T-helper 2 cell (primary cell): Measurements from ENCODE around the gene EBF3.

Experiments
- DNase-seq, 5 experiments: peaks; one replicate each; pipeline versions ENCODE4 v3.0.0 to v3.0.0-alpha.2; 2012 to 2022

EBF3 gene

DNA sequence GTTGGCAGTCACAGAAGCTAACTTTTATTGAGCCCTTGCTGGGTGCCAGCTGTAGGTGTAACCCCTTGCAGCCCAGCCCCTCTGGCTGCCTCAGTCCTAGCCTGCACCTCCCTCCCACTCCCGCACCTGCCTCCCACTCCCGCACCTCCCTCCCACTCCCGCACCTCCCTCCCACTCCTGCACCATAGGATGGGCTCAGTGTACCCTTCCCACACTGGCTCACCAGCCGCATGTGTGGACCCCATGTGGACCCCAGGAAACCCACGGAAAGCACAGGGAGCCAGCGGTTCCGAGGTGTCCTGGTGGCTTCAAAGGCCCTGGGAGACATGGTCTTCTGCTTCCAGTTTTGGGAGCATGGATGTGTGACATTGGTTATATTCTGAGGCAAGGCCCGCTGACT is 132.9 kb downstream of the EBF3 start:
- DNase-seq: no peak

DNA sequence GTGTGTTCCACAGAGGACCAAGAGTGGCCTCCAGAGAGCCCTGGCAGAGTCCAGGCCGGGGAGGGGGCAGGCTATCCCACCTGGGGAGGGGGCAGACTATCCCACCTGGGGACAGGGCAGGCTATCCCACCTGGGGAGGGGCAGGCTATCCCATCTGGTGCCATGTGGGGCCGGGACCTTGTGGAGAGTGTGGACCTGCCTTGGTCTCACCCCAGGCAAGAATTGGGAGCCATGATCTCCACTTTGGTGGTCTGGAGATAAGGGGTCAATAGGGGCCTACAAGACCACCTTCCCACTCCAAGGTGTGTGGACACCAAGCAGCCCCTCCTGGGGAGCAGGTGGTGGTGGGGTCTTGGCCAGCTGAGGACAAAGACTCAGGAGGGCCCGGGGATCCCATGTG is 138.2 kb downstream of the EBF3 start:
- DNase-seq: no peak

DNA sequence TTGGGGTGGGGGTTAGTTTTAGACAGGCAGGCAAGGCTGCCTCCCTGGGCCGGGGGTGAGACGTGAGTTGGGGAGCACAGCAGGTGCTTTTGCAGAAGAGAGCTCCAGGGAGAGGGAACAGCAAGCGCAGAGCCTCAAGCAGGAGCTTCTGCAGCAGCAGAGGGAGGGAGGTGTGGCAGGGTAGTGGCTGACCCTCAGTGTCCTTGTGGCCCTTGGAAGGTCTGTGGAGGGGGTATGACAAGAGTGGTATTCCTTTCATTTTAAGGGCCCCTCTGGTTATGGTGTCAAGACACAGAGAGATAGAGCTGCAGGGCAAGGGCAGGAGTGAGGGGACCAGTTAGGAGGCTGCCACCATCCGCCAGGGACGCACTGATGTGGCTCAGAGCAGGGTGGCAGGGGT is 138.9 kb downstream of the EBF3 start:
- no peak for DNase-seq

DNA sequence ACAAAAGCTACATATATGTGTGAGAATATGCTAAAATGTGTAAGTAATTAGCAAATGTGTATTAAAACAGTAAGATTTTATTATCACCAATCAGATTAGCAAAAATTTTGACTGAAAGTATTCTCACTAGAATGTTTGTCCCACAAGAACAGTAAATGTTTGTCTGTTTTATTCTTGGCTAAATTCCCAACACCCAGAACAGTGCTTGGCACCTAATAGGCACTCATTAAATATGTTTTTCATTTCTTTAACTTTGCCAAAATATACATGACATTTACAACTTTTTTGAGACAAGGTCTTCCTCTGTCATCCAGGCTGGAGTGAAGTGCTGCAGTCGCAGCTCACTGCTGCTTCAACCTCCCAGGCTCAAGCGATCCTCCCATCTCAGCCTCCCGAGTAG is 143.6 kb downstream of the EBF3 start:
- no peak for DNase-seq

DNA sequence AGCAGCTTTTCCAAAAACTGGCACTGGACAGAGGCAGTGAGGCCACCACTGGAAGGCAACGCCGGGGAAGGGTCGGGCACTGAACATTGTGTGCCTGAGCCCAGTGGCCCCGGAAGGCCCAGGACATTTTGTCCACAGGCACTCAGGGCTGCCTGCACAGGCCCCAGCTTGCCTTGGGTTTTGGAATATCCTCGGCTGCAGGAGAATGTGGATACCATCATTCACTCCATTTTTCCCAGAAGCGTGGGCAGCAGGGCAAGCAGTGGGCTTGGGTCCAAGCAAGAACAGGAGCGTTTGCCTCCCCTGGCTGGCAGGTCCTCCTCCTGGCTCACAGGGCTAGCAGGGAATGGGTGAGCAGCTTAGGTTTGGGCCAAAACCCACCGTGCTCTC is 147.4 kb downstream of the EBF3 start:
- no peak for DNase-seq

DNA sequence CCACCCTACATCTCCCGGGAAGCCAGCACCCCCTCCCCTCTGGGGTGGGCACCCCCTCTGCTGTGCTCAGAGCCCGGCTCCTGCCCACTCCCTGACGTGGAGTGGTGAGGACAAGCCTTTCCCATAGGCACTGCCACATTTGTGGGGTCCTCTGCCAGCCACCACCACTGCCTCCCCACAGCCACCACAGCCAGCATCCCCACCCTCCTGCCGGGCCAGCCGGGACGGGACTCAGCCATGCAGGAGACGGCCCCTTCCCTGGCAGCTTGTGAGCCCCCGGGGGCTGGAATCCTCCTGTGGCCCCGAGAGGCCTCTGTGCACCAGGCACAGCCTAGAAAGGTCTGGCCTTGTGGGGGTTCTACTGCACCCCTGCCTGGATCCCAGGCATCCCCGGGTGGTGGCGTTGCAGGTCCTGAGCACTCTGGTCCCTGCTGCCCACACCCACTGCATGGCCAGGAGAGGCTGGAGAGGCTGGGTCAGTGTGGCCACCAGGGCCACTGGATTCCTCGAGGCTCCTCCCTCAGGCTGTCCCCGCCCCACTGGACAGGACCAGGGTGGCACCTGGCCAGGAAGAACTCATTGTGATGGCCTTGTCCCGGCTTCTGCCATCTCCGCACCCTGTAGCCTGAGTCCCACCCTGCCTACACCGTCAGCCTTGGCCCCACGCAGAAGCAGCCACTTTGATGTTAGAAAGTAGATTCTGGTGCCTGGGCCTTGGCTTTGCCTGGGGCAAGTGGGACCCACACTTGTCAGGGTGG is 148.0 kb downstream of the EBF3 start:
- DNase-seq: no peak

DNA sequence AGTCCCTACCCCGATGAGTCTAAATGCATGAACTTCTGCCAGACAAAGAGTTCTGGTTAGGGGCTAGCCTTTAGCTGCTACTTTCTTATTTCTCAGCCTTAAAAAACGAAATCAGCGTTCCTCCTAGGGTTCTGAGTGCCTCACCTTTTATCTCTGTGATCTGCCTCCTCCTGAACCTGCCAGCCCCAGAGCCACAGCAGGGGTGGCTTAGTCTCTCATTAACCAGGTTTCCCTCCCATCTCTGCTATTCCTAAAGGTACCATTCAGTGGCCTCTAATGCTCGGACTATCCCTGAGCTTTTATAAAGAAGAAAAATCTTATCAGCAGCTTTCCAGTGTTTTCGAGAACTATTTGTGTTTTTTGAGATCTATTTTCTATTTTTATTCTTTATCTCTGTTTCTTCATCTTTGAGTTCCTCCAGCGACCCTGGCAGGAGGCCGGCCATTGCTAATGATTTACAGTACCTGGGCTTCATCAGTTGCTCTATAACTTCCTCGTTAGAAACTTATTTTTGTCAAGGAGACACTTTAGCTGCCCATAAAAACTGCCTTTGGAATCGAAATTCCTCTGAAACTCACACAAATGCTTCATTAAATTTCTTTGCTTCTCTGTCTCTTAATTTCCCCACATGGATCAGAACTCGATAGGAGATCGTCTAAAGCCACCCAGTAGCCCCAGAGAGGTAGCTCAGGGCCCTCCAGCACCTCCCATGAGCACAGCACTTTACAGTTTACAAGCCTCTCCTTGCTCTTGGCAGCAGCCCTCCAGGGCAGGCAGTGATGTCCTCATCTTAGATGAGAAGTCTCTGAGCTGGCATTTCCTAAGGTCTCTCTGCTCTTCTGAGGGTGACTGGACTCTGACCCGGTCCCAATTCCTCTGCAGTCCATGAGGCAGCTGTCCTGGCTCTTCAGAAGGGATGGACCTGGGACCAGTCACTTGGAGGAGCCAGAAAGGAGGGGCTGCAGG is 149.1 kb downstream of the EBF3 start:
- DNase-seq: no peak

DNA sequence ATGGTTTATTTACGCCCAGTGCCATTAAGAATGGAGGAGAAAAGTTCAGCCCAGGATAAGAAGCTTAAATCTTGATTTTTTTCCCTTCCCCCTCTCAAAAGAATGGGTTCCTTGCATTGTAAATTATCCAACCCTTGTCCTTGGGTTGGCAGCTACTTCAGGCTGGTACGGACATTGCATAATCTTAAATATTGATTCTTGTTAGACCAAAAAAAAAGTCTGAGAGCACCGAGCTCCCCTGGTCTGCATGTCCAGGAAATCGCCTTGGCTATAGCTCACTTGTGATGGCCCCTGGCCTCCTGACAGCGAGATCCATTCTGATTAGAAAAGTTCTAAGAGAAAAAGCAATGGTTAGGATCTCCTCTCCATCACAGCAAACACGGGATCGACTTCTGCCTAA is 151.7 kb downstream of the EBF3 start:
- DNase-seq: no peak

DNA sequence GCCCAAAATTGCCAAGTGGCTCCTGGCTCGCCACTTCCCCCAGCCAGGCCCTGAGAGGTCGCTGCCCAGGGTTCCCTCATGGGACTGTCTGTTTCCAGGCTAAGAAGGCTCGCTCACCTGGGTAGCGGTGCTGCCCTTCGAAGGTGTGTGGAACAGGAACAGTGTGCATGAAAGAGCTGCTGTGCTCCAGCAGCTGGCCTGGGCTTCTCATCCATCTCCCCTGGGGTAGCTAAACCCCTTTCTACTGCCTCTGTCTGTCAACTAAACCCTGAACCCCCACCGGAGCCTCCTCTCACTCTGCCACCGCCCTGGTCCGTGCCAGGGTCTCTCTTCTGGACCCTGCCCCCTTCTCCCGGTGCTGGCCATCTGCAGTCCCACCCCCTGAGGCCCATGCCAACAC is 152.9 kb downstream of the EBF3 start:
- DNase-seq: no peak

DNA sequence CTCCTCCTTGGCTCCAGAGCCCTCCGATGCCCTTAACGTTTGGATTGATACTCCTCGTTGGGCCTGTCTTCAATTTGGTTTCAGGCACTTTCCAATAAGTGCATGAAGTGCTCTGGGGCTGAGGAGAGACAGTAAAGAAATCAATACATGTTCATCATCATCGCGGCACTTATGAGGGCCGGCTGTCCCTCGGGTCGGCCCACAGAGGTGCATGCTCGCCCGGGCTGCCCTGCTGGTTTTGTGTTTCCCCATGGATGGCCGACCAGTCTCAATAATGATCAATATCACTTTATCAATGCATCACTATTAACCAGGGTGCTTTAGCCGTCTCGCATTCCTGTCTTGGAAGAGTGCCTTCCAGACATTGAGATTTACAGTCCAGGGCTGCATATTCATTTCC is 154.2 kb downstream of the EBF3 start:
- no peak for DNase-seq

DNA sequence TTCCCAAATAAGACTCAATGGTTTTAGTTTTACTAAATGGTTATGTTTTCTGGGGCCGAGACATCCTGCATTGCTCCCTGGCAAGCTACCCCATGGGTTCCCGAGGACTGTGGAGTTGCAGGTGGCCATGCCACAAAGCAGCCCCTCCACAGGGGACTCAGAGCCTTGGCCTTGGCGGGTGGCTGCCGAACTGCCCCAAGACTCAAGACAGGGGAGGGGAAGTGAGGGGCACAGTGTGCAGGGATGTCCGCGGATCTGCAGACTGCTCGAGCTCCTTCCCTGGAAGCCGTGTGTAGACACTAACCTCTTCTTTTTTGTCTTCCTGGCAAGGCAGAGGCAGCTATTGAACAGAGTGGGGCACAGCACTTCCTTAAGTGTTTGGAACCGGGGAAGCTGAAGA is 154.6 kb downstream of the EBF3 start:
- DNase-seq: no peak

DNA sequence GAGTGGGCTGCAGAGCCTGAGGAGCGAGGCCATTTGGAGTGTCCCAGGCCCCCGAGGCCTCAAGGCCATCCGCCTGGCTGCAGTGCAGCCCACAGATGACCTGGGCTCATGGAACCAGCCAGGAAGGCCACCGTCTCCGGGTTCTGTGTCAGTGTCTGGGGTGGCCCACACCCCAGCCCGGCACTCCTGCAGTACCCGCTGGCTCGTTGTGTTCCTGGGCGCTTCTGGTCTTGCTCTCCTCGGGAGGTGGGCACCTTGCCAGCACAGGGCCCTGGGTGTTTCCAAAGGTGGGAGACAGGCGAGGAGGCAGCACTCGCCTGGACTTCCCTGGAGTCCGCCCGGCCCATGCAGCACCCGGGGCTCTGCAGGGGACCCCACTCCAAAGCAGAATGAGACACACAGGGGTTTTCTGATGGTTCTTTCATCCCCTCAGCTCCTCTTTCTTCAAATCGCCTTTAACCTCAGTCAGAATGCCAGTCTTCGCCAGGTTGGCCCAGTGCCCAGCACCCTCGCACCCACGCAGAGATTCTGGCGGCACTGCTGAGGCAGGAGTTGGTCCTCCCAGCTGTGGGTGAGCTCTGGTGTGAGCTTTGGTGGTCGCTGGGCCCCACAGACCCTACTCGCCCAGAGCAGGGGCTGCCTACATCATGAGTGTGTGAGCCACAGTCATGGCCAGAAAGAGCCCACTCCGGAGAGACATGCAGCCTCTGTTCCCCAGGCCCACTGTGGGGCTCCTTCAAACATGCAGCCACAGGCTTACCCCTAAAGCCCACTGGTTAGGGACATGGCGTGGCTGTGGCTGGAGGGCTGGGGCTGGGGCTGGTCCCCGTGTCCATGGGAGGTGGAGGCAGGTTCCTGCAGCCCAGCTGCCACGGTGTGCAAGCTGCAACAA is 155.7 kb downstream of the EBF3 start:
- DNase-seq: no peak

DNA sequence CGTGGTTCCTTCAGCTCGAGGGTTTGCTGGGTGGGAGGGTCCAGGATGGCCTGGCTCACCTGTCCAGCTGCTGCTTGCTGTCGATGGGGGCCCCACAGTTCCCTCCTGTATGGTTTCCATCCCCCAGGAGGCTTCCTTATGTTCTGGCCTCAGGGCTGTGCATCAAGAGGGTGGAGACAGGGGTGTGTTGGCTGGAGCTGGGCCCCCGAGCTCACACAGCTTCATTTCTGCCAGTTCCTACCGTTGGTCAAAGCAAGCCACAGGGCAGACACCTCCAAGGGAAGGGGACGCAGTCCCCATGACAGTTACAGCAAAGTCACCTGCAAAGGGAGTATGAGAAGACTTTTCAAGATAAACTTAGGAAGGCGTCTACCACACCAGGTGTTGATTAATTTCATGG is 156.9 kb downstream of the EBF3 start:
- DNase-seq: no peak

DNA sequence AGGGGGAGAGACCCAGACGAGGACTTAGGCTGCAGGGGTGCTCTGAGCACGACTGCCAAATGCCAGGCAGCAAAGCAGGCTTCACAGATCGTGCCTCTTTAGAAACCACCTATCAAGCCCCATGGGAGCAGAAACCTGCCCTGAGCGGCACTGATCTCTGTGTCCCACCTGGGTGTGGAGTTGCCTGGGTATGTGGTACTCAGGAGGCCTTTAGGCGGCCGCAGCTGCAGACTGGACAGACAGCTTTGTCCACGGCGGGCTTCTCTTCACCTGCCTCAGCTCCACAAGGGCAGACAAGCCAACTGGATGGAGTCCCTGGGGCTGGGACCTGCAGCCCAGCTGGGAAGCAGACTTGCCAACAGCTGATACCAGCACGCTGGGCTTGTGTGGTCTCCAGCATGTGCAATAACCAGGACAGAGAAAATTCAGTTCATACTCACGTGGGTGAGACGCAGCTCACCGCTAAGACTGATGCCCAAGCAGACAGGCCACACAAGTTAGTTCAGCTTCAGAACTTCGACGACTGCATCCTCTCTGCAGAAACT is 163.2 kb downstream of the EBF3 start:
- no peak for DNase-seq

DNA sequence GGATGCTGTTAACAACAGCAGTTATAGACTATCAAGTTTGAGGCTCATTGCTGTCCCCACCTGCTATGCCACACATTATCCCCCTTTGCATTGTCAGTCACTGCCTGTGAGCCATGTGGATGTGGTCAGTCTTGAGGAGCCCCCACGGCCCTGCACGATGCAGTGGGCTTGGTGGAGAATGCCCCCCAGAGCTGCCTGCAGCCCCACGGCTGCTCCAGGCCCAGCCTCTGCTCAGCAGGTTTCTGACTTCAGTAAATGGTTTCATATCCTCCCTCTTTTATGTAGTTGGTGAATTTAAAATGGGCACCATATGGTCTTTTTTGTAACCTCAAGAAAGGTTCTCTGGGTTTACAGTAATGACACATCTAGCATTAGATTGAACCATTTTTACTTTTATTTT is 164.1 kb downstream of the EBF3 start:
- DNase-seq: no peak

DNA sequence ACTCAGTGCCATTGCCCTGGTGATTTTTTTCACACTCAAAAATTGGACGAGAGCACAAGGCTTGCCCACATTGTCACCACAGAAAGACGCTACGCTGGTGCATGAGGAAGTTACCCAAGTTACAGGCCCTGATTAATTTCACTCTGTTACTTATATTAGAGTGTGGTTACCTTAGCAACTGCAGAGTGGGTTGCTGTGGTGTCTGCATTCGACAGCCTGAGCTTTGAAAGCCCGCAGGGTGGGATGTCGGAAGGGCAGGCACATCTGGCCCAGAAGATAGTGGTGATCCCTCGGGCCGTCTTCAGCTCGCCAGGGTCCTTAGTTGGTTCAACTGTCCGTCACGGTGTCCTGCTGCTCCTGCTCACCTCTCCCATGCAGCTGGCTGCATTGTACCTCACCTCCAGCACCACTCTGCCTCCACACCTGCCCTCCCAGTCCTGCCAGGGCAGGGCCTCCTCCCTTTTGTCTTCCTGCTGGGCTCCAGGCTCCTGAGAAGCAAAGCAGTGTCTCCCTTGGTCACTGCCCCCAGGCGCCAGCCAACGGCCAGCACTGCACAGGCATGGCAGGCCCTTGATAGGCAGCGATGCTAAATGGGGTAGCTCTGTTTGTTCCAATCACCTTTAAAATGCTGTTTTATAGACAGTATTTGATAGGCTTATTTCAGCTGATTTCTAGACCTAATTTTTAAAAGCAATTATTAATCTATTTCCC is 167.2 kb downstream of the EBF3 start:
- no peak for DNase-seq

DNA sequence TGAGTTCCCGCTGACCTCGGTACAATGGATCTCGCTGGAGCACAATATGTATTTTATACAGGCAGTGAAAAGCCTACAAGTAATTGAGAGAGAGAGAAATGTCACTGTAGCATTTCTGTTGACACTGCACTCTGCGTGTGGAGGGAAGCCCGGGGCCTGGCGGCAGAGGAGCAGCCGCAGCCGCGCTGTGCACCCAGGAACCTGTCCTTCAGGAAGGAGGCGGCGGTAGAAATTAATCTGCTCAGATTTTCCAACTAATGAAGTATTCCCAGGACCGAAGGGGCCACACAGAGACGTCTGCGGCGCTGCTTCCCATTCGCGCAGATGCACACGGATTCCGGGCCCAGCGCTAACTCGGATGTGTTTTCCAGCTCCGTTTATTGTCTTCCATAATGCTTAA is 170.1 kb downstream of the EBF3 start:
- no peak for DNase-seq

DNA sequence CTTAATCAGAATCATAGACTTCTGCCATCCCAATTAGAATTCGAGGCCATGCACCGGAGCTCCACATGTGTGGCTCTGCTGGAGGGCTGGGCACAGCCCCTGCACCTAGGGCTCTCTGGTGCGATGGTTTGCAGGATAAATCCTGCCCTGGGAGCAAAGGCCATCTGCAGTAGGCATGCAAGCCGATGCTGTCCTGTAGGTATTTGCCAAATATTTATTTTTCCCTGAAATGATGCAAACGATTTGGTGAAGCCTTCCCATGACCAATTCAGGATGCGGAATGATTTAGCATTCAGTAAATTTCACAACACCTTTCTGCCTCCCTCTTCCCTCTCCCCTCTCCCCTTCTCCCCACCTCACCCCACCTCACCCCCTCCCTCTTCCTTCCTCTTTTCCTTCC is 170.6 kb downstream of the EBF3 start:
- DNase-seq: no peak

DNA sequence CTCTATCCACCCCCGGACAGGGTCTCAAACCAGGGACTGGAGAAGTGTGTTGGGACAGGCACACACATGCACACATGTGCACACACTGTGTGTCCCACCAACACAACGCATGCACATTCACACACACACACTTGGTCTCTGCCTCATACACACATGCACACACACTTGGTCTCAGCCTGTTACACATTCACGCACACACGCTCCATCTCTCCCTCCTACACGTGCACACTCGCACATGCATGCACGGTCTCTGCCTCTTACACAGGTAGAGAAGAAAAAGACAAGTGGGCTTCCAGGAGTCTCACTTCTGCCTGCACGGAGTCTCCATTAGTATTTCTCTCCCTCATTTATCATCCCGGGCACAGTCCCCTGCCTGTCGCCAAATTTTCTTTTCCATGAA is 171.2 kb downstream of the EBF3 start:
- no peak for DNase-seq

DNA sequence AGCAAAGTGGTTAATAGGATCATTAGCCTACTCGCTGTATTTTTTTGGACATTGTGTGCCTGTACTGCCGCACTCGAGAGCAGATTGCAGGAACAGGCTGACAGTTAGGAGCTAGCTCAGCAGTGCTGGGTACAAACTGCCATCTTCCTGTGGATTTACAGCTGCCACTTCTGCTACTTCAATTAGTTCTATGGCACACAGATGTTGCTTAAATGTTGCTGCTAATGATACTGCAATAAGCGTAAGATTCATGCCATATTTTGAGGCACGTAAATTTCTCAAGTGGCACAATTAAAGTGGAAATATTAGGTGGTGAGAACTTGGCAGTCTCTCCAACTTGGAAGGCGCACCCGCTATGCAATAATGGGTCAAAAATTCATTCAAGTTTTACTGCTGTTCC is 171.9 kb downstream of the EBF3 start:
- no peak for DNase-seq

DNA sequence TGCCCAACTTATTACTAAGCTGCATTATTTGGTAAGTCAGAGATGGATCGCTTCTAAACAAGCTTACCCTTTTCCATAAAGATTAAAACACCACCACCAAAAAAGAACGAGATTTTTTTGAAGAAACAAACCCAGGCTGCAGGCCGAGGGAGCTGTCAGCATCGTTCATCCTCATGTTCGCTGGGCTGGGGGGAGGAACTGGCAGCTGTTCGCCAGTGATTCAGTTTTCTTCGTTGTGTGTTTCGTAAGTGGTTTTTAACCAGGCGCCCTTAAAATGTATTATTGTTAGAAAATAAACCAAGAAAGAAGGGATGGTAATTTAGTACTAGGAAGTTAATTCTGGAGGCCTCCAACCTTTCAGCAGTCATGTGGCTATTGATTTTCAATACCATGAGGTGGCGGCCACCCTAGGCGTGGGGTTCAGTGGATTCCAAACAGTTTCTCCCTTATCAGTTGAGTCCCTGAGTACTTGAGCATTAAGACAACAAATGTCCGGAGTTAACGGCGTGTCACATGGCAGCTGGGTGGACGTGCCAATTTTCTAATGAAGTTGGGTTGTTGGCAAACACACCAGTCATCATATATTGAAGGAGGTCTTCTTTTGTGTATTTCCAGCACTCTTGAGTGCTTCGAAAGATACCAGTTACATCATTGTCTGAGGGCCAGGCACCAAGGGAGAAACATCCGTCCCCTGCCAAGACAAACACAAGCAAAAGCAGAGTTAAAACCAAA is 173.2 kb downstream of the EBF3 start:
- no peak for DNase-seq
